PC-9 (cell line): ENCODE results near the gene IRF2. TPM values are rescaled to one million over a fixed set of nuclear protein-coding genes. Genes with fewer than 3 reads are reported as not detected.
A peak's percentile ranks its signal among the peaks of the same experiment; 100 is the strongest.

Experiments
- BruUV-seq: library from RNA; stranded (reverse); fragments of 400-500 nt; replicated peaks from 2 replicates; lab custom pipeline; 2021; lab: Mats Ljungman, UMichigan
- CTCF ChIA-PET: fragments of 300-600 bp; sonication (Branson Sonifier 250); formaldehyde crosslinking; loops from one replicate; lab custom pipeline; 2022; ENCODE audit warnings: antibody characterized with exemption; lab: Charles Lee
- POLR2A ChIA-PET: fragments of 300-600 bp; sonication (Branson Sonifier 250); formaldehyde crosslinking; loops from one replicate; lab custom pipeline; 2022; ENCODE audit warnings: antibody characterized with exemption; ENCODE audit not compliant: unreplicated experiment; lab: Charles Lee
- DNase-seq, 2 experiments: peaks; one replicate each; pipeline versions ENCODE4 v3.0.0 to v3.0.0-alpha.2; 2015 to 2022; ENCODE audit warnings: mixed read lengths in 1 of 2
- H2AFZ ChIP-seq: fragments of 200-600 bp; sonication (generic); 2 replicates; pipeline ENCODE4 v1.8.1; 2017; ENCODE audit warnings: antibody characterized with exemption
- H3F3A ChIP-seq: fragments of 200-600 bp; sonication (generic); 2 replicates; pipeline ENCODE4 v1.8.1; 2017; ENCODE audit warnings: antibody characterized with exemption, mild to moderate bottlenecking, low read depth; ENCODE audit not compliant: insufficient read depth
- H3K27ac ChIP-seq: fragments of 200-600 bp; sonication (generic); 2 replicates; pipeline ENCODE4 v1.6.1; 2016; ENCODE audit warnings: mixed run types
- H3K27me3 ChIP-seq: fragments of 200-600 bp; sonication (generic); 2 replicates; pipeline ENCODE4 v1.6.1; 2016; ENCODE audit warnings: low read depth, mixed run types; ENCODE audit not compliant: insufficient read depth
- H3K36me3 ChIP-seq: fragments of 200-600 bp; sonication (generic); 2 replicates; pipeline ENCODE4 v1.6.1; 2016; ENCODE audit warnings: low read depth, mixed run types
- H3K4me1 ChIP-seq: fragments of 200-600 bp; sonication (generic); replicated peaks from 2 replicates; pipeline ENCODE4 v1.6.1; 2016; ENCODE audit warnings: mixed run types; ENCODE audit not compliant: insufficient read depth
- H3K4me2 ChIP-seq: fragments of 200-600 bp; sonication (generic); 2 replicates; pipeline ENCODE4 v1.6.1; 2017; ENCODE audit warnings: mixed run types
- H3K4me3 ChIP-seq: fragments of 200-600 bp; sonication (generic); 2 replicates; pipeline ENCODE4 v1.6.1; 2016; ENCODE audit warnings: mixed run types
- H3K79me2 ChIP-seq: fragments of 200-600 bp; sonication (generic); 2 replicates; pipeline ENCODE4 v1.6.1; 2017; ENCODE audit warnings: low read depth, mixed run types
- H3K9me2 ChIP-seq: fragments of 200-600 bp; sonication (generic); 2 replicates; pipeline ENCODE4 v1.8.1; 2017; ENCODE audit warnings: mild to moderate bottlenecking; ENCODE audit not compliant: insufficient read depth
- H3K9me3 ChIP-seq: fragments of 200-600 bp; sonication (generic); 2 replicates; pipeline ENCODE4 v1.8.1; 2016; ENCODE audit warnings: low read depth; ENCODE audit not compliant: insufficient read depth
- H4K20me1 ChIP-seq: fragments of 200-600 bp; sonication (generic); 2 replicates; pipeline ENCODE4 v1.8.1; 2017; ENCODE audit not compliant: insufficient read depth
- CTCF ChIP-seq: fragments of 200-600 bp; sonication (generic); conservative IDR thresholded peaks from 2 replicates; pipeline ENCODE4 v1.6.1; 2017; ENCODE audit warnings: mixed run types, antibody characterized with exemption, mild to moderate bottlenecking, moderate library complexity
- EZH2 ChIP-seq: fragments of 200-600 bp; sonication (generic); IDR thresholded peaks from 2 replicates; pipeline ENCODE4 v1.8.0; 2017; ENCODE audit warnings: antibody characterized with exemption, low read depth
- intact Hi-C: fragments of 100-400 bp; cut with micrococcal nuclease; formaldehyde crosslinking; loops from one replicate; pipeline ENCODE4 v1.10.0; 2022; ENCODE audit not compliant: unreplicated experiment
- total RNA-seq: library from RNA; stranded (reverse); gene quantifications from 2 replicates; pipeline ENCODE4 v1.2.3, GENCODE V29; 2021

Gene IRF2
- total RNA-seq, 1 experiment from 2014 or later, result 34.4 TPM

GRCh38 chr4:184402740-184403383, 71.5 kb downstream of the IRF2 start:
- no peaks in the 10 kb centered on the region for H3K27me3 ChIP-seq
- H3K27ac ChIP-seq, result no peak overlapping the region
- H3K4me2 ChIP-seq, result no peak overlapping the region
- no peak for DNase-seq
- no peaks in the 10 kb centered on the region for H3K79me2 ChIP-seq
- POLR2A ChIA-PET, result no interaction called here
- H3K4me3 ChIP-seq, result no peak overlapping the region
- no peaks in the 10 kb centered on the region for H3K9me2 ChIP-seq
- no peaks in the 10 kb centered on the region for H4K20me1 ChIP-seq
- intact Hi-C loops, result loop anchor here (5.0 to 10.0 kb wide), 2 partner anchors 116 to 242 kb away; partner anchors contain the start of genes CASP3 and PRIMPOL
- H3K4me1 ChIP-seq, result peaks cover 14% of the 10 kb centered on the region
- no peak overlapping the region for H2AFZ ChIP-seq
- no peaks in the 10 kb centered on the region for H3K9me3 ChIP-seq
- CTCF ChIA-PET, result no interaction called here
- no peaks in the 10 kb centered on the region for H3K36me3 ChIP-seq
- H3F3A ChIP-seq, result peaks cover 12% of the 10 kb centered on the region; the same call in 1 of the 2 replicates
- TF ChIP-seq CTCF, result no peak
- TF ChIP-seq EZH2, result no peak
- BruUV-seq, result no TSS peak

- Histone ChIP-seq H3K27me3 (no peaks in the 10 kb centered on the region), H2AFZ (no peak overlapping the region), H3K4me1 (peaks cover 14% of the 10 kb centered on the region), H3K79me2 (no peaks in the 10 kb centered on the region), H3K27ac (no peak overlapping the region), H3K4me3 (no peak overlapping the region), H4K20me1 (no peaks in the 10 kb centered on the region), H3K9me3 (no peaks in the 10 kb centered on the region), H3K9me2 (no peaks in the 10 kb centered on the region), H3K36me3 (no peaks in the 10 kb centered on the region), H3F3A (peaks cover 12% of the 10 kb centered on the region; the same call in 1 of the 2 replicates), H3K4me2 (no peak overlapping the region)
- CTCF ChIA-PET, result no interaction called here
- no peak for TF ChIP-seq CTCF
- TF ChIP-seq EZH2, result no peak
- POLR2A ChIA-PET, result no interaction called here
- no TSS peak for BruUV-seq
- no peak for DNase-seq
- intact Hi-C loops, result loop anchor here (5.0 to 10.0 kb wide), 2 partner anchors 115 to 243 kb away; partner anchors contain the start of genes CASP3 and PRIMPOL
Observed at GRCh38 chr4:184402239-184402638, 72.1 kb downstream of the IRF2 start.

GRCh38 chr4:184401397-184402171, 72.8 kb downstream of the IRF2 start:
- Histone ChIP-seq H3K9me2 (no peaks in the 10 kb centered on the region), H2AFZ (no peak overlapping the region), H3F3A (peaks cover 12% of the 10 kb centered on the region; the same call in 1 of the 2 replicates), H3K27ac (peak overlapping the region; percentile 83), H3K27me3 (no peaks in the 10 kb centered on the region), H3K36me3 (no peaks in the 10 kb centered on the region), H3K79me2 (no peaks in the 10 kb centered on the region), H4K20me1 (no peaks in the 10 kb centered on the region), H3K4me2 (no peak overlapping the region), H3K4me3 (no peak overlapping the region), H3K9me3 (no peaks in the 10 kb centered on the region), H3K4me1 (peaks cover 14% of the 10 kb centered on the region)
- ChIA-PET POLR2A (no interaction called here), CTCF (no interaction called here)
- intact Hi-C loops, result loop anchor here (5.0 to 10.0 kb wide), 2 partner anchors 114 to 243 kb away; partner anchors contain the start of genes CASP3 and PRIMPOL
- BruUV-seq, result no TSS peak
- no peak for DNase-seq
- TF ChIP-seq CTCF, result no peak
